NCI-H446 (cell line): ENCODE measurements around the gene PTPRS.
"Not testable (repeated sequence)": the region's sequence is repeated elsewhere in the genome, so short reads cannot be mapped to it uniquely, and the experiment has no call there.

Experiments used
- DNase-seq, 2 experiments: peaks; one replicate each; lab custom pipeline; 2025; lab: John Stamatoyannopoulos, UW

The PTPRS gene

GRCh38 chr19:5333581-5334365 is 6.8 kb downstream of the PTPRS start:
- DNase-seq, result no peak

GRCh38 chr19:5332501-5332900 is 8.1 kb downstream of the PTPRS start:
- no peak for DNase-seq

- no peak for DNase-seq
Measured at GRCh38 chr19:5331790-5332189, 8.8 kb downstream of the PTPRS start.

DNA sequence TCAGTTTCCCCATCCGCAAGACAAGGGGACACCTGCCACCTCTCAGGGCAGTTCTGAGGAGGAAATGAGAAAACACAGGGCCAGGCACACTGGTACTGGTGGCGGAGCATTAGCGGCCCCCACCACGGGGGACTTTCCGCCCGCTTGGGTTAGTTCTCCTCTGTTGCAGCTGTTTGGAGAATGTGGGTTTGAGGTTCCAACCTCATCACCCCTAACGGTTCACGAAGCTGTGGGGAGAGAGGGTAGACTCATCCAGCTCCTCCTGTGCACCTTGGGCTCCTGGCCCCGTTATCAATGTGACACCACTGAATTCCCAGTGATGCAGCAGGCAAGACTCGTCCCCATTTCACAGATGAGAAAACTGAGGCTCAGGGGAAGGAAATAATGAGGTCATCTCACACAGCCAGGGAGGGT is 10.3 kb downstream of the PTPRS start:
- DNase-seq, result no peak

GRCh38 chr19:5329141-5329540 is 11.5 kb downstream of the PTPRS start:
- DNase-seq, result no peak

DNA sequence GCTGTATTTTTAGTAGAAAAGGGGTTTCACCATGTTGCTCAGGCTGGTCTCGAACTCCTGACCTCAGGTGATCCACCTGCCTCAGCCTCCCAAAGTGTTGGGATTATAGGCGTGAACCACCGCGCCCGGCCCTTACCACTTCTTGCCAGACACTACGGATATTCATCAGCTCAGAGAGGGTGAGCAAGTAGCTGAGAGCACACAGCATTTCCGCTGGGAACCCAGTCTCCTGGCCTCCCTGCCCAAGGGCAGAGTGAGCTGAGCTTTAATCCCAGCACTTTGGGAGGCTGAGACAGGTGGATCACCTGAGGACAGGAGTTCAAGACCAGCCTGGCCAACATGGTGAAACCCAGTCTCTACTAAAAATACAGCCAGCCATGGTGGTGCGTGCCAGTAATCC is 12.2 kb downstream of the PTPRS start:
- not testable (repeated sequence) for DNase-seq

GRCh38 chr19:5326986-5327623 is 13.5 kb downstream of the PTPRS start:
- no peak for DNase-seq

DNA sequence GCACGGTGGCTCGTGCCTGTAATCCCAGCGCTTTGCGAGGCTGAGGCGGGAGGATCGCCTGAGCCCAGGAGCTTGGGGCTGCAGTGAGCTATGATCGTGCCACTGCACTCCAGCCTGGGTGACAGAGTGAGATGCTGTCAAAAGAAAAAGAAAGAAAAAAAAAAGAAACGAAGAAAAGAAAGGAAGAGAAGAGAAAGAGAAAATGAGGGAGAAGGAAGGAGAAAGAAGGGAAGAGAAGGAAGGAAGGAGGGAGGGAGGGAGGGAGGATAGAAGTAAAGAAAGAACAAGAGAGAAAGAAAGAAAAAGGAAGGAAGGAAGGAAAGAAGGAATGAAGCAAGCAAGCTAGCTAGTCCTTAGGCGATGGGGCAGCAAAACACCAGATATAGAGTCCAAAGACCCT is 14.1 kb downstream of the PTPRS start:
- DNase-seq, result no peak

DNA sequence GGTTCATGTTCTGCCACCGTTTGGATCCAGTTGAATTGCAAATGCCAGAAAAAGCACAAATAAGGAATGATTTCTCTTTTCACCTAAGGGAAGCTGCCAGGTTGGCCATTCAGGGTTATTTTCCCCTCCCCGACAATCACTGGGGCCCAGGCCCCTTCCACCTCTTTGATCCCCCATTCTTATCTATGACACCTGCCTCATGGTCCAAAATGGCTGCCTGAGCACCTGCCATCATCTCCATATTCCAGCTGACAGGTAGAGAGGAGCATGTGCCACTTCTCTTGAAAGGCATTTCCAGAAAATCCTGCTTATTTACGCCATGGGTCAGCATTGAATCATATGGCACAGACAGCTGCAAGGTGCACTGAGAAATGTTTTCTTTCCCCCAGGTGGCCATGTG is 15.7 kb downstream of the PTPRS start:
- no peak for DNase-seq

DNA sequence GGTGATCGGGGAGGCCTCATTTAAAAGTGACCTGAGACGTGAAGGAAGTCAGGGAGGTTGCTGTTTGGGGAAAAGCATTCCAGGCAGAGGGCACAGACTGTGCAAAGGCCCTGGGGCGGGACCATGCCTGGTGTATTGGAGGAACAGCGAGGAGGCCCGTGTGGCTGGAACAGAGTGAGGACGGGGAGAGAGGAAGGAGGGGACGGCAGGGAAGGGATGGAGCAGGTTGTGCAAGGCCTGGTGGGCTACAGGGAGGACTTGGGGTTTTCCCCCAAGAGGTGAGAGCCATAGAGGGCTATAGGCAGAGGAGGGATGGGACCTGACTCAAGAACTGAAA is 17.2 kb downstream of the PTPRS start:
- DNase-seq, result no peak

- DNase-seq, result no peak
Measured at GRCh38 chr19:5321851-5322681, 18.5 kb downstream of the PTPRS start.

GRCh38 chr19:5321066-5321642 is 19.5 kb downstream of the PTPRS start:
- no peak for DNase-seq

- DNase-seq, result no peak
Measured at GRCh38 chr19:5319516-5319915, 21.1 kb downstream of the PTPRS start.

DNA sequence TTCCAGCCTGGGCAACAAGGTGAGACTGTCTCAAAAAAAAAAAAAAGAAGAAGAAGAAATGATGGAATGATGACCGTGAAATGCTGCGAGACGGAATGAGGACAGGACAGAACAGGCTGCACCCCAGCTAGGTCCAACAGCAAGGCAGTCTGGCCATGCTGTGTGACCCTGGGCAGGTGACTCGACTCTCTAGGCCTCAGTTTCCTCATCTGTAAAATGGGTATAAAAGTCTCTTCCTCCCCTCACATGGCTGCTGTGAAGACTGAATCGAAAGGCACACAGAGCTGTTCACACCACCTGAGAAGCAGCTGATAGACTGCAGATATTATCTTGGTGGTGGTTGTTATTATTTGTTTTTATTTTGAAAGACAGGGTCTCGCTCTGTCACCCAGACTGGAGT is 22.3 kb downstream of the PTPRS start:
- no peak for DNase-seq

DNA sequence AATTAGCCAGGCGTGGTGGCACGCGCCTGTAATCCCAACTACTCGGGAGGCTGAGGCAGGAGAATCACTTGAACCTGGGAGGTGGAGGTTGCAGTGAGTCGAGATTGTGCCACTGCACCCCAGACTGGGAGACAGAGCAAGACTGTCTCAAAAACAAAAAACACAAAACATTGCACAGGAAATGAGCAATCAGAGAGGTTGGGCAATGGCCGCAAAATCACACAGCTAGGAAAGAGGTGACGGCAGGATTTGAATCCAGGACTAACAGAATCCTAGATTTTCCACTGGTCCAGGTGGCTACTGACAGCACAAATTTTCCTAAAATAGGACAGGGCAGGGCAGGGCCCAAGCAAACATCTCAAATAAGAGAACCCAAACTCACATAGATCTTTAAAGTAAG is 23.3 kb downstream of the PTPRS start:
- DNase-seq, result no peak

DNA sequence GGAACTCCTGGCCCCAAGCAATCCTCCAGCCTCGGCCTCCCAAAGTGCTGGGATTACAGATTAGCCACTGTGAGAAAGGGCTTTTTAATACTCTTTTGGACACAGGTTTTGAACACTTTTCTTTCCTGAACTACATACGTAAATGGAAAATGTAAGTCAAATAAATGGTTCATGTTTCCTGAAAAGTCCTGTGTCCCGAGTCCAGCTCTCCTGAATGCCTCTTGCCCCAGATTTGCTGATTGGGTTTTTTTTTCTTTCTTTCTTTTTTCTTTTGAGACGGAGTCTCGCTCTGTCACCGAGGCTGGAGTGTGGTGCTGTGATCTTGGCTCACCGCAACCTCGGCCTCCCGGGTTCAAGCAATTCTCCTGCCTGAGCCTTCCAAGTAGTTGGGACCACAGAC is 24.5 kb downstream of the PTPRS start:
- DNase-seq, result no peak

DNA sequence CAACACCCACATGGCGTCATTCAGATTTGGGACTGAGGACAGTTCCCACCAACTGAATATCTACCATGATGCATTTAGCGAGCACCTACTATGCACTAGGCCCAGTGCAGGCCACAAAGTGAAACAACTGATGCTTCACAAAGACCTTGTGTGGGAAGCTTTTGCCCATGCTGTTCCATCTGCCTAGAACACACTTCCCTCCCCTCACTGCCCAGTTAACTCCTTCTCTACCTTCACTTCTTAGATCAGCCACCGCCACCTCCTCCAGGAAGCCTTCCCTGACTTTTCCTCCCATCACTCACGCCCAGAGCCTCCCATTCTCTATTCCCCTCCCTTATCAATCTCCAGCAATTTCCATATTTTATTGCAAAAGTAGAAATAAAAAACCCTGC is 25.7 kb downstream of the PTPRS start:
- no peak for DNase-seq

DNA sequence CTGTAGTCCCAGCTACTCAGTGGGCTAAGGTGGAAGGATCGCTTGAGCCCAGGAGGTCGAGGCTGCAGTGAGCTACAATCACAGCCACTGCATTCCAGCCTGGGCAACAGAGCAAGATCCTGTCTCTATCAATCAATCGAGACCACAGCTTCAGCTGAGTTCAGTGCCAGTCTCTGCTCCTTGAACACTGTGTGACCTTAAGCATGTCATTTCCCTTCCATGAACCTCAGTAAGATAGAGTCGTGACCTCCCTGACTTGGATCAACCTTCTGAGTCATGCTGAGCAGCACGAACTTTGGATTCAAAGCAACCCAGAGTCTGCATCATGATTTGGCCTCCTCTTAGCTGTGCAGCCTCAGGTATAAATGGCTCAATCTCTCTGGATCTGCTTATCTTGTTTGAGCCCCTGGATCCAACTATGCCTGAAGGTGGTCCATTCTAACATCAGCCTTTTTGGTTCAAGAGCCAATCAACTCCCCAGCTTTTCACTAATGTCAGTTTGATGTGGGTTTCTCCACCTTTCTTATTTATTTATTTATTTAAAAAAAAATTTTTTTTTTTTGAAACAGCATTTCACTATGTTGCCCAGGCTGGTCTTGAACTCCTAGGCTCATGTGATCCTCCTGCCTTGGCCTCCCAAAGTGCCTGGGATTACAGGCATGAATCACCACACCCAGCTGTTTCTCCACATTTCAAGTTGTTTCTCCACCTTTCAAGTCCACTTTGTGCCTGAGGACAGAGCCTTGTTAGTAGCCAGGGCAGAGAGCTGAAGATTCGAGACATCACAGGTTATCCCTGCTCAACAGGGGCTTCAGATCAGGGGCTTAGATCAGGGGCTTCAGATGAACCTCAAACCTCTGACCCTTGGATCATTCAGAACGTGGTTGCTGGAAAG is 26.4 kb downstream of the PTPRS start:
- no peak for DNase-seq

GRCh38 chr19:5313307-5313706 is 27.3 kb downstream of the PTPRS start:
- DNase-seq, result no peak

DNA sequence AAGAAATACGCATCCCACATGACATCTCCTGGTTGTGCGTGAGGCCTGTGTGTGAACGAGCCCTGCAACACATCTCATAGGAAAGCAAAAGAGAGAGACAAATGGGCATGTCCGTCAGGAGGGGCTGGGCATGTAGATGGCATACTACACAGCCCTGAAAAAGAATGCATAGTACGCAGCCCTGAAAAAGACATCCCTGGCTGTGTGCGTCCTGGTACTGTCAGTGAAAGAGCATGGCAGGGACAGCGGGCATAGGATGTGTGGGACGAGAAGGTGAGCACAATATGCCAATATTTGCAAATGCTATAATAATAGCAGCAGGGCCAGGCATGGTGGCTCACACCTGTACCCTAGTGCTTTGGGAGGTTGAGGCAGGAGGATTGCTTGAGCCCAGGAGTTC is 28.6 kb downstream of the PTPRS start:
- no peak for DNase-seq

GRCh38 chr19:5309438-5310204 is 31.0 kb downstream of the PTPRS start:
- DNase-seq, result no peak
